NCI-H82 treated with DMSO at 0.1 percent for 48 hours (cell line): ENCODE measurements around the gene RPL35.
A peak's percentile ranks its signal among the peaks of the same experiment; 100 is the strongest.

Source experiments
- DNase-seq: peaks from one replicate; lab custom pipeline; 2025; ENCODE audit not compliant: unreplicated experiment; lab: John Stamatoyannopoulos, UW

Gene RPL35

DNA sequence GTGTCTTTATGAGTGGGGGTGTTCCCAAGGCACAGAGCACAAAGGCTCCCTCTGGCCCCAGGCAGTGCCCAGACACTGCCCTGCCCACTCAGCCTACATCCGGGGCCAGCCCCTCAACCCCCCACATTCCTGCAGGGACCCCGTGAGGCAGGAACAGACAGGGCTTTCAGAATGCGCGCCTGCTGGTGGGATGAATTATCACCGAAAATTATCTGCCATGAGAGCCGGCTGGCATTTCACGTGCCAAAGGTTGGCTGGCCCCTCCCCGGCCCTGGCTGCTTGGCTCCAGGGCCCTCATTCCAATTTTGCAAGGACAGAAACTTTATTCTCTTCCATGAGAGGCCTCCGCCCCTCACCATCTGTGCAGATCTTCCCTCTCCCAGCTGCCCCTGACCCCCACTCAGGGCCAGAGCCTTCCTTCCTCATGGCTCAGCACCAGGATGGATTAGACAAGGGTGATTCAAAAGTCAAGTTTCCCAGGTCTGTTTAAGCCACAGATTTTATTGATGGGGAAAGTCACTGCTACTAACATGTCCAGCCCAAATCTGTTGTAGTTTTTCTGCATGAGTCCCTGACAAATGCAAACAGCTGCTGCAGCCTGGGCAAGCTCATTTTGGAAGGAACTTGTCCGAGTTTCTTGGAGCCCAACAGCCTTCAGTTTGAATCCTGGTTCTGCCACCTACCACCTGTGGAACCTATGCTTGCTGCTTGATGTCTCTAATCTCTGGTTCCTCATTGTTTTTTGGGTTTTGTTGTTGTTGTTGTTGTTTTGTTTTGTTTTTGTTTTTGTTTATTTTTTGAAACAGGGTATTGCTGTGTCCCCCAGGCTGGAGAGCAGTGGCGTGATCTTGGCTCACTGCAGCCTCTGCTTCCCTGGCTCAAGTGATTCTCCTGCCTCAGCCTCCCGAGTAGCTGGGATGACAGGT is 40.8 kb downstream of the RPL35 start:
- DNase-seq, result peak; percentile 8

DNA sequence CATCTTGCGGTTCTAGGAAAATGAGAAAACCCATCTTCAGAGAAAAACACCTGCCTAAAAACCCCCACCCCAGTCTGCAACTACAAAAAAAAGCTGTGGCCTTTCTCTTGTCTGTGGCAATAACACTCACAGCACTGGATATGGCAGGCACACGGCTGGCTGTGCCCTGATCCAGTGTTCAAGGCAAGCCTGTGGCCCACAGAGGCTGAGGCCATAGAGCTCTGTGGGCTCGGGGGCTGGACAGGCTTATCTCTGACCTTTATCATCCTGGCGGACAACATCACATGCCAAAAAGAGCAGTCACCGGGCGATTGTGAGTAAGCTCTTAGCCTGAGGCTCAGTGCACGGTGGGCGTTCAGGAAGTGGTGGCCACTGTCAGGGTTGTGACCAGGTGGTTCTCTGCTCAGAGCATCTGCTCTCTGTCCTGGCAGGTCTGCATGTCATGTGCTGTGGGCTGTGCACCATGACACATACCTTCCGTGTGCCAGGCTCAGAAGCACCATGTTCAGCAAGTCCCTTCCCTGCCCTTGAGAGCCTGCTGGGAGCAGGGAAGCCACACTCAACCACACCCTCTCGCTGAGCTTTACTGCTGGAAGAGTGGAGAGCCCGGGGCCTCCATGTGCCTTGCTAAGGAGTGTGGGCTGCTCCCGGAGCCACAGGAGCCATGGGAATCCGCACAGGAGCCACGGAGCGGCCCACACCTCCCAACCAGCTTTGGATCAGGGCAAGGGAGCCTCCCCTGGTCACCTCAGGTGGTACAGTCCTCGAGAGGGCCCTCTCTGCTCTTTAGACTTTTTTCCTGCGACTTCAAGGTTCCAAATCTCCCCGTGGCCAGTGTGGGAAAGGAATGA is 43.1 kb downstream of the RPL35 start:
- DNase-seq, result no peak

DNA sequence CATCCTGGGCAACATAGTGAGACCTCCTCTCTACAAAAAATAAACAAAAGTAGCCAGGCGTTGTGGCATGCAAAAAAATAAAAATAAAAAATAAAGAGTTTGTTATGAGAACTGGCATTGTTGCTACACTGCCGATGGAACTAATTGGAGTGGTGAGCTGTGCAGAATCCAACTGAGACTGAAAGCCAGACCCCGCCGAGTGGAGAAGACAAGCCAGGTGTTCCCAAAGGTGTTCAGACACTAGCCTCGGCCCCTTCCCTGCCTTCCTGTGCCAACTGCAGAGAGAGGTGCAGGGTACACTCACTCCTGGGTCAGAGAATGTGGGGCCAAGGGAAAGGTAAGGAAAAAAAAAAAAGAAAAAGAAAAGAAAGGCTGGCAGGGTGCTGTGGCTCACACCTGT is 46.2 kb downstream of the RPL35 start:
- no peak for DNase-seq

DNA sequence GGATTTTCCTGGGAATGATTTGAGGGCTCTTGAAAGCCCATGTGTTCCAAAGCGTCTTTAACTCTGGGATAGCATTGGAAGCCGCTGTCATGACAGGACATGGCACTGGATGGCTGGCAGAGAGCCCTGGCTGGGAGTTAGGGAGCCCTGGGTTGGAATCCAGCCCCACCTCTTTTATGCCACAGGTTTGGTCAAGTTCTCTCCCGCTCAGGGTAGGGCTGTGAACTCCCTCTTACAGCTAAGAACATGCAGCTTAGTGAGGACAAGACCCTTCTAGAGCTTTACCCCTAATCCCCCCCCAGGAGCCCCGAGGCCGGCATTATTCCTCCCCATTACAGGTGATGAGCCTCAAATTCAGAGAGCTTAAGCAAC is 47.6 kb downstream of the RPL35 start:
- no peak for DNase-seq

DNA sequence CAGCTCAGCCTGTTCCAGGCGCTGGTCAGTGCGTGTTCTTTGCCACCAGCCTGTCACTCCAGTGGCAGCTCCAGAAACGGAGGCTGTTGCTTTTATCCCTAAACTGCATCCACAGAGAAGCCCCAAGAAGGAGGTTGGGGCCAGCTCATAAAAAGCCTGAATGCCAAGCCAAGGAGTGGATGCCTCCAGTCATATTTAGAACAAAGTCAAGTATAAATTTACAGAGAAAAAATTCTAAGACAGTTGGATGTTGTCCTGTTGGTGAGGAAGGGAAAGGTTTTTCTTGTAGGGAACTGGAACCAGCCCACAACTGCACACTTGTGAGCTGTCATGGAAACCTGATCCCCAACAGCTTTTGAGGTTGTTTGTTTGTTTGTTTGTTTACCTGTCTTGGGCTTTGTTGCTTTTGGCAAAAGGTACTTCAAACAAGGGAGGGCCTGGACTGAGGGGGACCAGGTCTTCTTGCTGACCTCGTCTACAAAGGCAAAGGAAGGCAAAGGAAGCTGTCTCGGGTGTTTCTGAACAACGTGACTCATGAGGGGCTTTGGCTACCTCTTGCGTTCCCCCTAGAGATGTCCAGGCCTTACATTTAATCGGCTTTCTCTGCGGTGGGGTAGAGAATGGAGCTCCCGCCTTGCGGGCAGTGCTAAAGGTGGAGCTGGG is 48.1 kb downstream of the RPL35 start:
- DNase-seq, result peak; percentile 16

DNA sequence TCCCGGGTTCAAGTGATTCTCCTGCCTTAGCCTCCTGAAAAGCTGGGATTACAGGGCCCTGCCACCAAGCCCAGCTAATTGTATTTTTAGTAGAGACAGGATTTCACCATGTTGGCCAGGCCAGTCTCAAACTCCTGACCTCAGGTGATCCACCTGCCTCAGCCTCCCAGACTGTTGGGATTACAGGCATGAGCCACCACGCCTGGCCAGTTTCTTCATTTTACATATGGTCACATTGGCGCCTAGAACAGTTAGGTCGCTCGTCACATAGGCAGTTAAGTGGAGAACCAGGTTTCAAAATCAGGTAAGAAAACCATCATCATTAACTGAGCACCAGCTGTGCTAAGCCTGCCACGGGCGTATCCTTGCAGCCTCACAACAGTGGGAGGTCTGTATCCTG is 48.7 kb downstream of the RPL35 start:
- DNase-seq, result no peak

DNA sequence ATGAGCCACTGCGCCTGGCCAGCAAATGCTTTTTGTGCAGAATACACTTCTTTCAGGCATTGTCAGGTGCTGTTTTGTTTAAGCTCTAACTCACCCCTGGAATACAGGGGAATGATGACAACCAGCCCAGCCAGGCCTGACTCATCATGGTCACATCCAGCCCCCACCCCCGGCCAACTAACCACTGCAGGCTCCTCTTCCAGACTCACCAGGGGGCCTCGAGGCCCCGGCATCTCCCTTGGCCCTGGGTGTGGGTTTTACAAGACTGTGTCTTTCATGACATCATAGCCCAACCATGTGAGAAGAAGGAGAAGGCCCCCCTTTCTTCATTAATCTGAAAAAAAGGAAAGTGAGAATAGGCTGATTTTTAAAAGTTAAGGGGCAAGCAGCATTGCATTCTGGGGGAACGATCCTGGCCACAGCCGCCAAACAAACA is 49.3 kb downstream of the RPL35 start:
- no peak for DNase-seq

DNA sequence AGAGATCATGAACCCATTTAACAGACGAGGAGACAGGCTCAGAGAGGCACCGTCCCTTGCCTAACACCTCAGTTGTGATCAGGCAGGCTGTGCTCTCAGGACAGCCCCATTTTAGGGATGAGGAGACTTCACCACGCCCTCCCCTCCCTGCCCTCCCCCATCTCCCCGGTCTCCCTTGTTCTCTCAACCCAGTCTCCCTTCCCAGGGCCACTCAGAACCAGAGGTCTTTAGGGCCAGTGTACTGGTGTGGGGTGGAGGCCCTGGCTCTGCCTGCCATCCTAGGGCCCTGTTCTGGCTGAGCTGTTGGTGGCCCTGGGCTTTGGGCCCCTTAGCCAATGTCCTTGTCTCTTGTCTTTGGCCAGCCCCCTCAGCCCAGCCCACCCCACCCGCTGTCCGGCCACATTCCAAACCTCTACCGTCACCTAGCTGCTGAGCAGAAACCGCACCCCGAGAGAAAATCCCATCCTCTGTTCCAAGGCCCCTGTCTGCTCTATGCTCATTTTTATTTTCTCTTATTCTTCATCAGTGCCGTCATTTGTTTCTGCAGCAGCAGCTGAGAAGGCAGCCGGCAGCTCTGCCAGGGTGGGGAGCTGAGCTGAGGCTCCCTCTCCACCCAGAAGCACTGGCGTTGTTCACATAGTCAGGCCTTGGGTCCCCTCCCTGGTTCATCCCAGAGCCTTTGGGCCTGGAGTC is 50.9 kb downstream of the RPL35 start:
- DNase-seq, result no peak

DNA sequence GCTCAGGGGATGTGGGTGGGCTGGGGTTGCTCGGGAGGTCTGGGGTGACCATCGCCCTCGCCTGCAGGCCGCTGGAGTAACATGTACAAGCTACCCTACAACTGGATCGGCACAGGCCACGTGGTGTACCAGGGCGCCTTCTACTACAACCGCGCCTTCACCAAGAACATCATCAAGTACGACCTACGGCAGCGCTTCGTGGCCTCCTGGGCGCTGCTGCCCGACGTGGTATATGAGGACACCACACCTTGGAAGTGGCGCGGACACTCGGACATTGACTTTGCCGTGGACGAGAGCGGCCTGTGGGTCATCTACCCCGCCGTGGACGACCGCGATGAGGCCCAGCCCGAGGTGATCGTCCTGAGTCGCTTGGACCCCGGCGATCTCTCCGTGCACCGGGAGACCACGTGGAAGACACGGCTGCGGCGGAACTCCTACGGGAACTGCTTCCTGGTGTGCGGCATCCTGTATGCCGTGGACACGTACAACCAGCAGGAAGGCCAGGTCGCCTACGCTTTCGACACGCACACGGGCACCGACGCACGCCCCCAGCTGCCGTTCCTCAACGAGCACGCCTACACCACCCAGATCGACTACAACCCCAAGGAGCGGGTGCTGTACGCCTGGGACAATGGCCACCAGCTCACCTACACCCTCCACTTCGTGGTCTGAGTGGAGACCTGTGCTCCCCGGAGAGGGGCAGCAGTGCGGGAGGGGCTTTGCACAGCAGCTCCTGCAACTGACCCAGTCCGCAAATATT is 51.8 kb downstream of the RPL35 start:
- DNase-seq, result no peak

DNA sequence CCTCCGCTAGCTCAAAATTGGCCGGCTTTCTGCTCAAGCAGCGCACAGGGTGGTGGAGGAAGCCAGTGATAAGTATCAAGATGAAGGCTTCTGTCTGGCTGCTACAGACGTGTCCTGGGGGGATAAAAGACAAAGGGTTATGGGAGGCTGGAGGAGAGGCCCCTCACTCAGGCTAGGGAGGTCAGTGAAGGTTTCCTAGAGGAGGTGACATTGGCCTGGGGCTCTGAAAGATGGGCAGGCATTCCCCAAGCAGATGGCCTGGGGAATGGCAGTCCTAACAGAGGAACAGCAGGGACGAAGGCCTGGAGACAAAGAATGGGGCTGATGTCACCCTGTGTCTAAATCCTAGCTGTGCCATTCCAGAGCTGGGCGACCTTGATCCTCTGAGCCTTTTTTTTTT is 52.5 kb downstream of the RPL35 start:
- no peak for DNase-seq

DNA sequence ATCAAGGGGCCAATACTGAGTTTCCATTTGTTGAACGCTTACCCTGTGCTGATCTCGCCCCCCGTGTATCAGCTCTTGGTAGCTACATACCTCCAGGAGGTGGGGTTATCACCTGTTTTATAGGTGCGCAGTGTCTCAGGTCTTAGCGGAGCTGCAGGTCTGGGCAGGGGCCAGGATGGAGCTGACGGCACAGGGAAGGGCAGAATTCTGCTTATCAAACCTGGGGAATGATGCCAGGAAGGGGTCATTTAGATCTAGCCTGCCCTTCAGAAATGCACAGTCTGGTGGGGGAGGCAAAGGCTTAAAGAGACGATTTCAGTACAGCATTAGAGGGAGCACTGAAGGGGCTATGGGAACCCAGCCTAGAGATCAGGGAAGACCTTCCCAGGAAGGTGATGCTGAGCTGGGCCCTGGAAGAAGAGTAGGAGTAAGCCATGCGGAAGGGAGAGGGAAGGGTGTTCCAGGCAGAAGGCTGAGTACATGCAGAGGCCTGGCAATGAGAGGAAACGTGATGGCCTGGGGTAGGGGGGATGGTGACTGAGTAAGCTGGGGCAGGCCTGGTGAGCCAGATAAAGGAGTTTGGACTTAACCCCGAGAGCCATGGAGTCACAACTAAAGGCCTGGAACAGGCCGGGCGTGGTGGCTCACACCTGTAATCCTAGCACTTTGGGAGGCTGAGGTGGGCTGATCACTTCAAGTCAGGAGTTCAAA is 53.4 kb downstream of the RPL35 start:
- DNase-seq, result no peak
